ENCODE results near the gene OR5H2.

DNA sequence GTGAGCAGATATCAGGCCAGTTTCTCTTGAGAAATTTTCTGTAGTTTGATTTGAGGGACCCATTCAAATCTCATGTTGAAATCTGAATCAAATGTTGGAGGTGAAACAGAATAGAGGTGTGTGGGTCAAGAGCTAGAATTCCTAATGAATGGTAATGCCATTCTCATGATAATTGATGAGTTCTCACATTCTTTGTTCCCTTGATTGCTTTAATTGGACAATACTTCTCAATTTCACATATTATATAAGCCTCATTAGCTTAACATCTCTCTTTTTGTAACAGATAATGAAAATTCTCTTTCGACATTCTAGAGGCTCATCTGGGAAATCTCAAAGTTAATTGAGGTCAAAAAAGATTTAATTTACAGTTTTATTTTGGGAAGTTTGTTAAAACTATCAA is 40.1 kb upstream of the OR5H2 start:
- no peak for TF ChIP-seq ZNF622 (IDR thresholded peaks at IDR 0.05)
- TF ChIP-seq, protein P1, sequence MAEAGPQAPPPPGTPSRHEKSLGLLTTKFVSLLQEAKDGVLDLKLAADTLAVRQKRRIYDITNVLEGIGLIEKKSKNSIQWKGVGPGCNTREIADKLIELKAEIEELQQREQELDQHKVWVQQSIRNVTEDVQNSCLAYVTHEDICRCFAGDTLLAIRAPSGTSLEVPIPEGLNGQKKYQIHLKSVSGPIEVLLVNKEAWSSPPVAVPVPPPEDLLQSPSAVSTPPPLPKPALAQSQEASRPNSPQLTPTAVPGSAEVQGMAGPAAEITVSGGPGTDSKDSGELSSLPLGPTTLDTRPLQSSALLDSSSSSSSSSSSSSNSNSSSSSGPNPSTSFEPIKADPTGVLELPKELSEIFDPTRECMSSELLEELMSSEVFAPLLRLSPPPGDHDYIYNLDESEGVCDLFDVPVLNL (IDR thresholded peaks at IDR 0.05; ENCODE audit: low read depth, low read length), result no peak
- no peak for TF ChIP-seq POLR2A (IDR thresholded peaks at IDR 0.05; ENCODE audit: low read depth, low read length)

All from GM12878 (cell line).